H9 (cell line): ENCODE results near the gene AIFM1. TPM values are rescaled to one million over a fixed set of nuclear protein-coding genes. Genes with fewer than 3 reads are reported as not detected.

Experiments
- DNase-seq: peaks from one replicate; pipeline ENCODE4 v3.0.0-alpha.2; 2017
- H2AFZ ChIP-seq: one replicate; pipeline ENCODE4 v1.6.1; 2013; ENCODE audit warnings: mild to moderate bottlenecking, low read length, control low read depth, moderate library complexity
- H2AK5ac ChIP-seq: 2 replicates; pipeline ENCODE4 v1.6.1; 2013; ENCODE audit warnings: low read length, control low read depth, mixed read lengths; ENCODE audit not compliant: insufficient read length
- H2BK120ac ChIP-seq: one replicate; pipeline ENCODE4 v1.6.1; 2013; ENCODE audit warnings: low read depth, mild to moderate bottlenecking, low read length, control low read depth, inconsistent platforms; ENCODE audit not compliant: poor library complexity, severe bottlenecking
- H2BK12ac ChIP-seq: 2 replicates; pipeline ENCODE4 v1.6.1; 2013; ENCODE audit warnings: low read length, control low read depth, mixed read lengths, low read depth; ENCODE audit not compliant: insufficient read length
- H2BK15ac ChIP-seq: 2 replicates; pipeline ENCODE4 v1.6.1; 2013; ENCODE audit warnings: low read depth, low read length, control low read depth
- H2BK20ac ChIP-seq: one replicate; pipeline ENCODE4 v1.6.1; 2013; ENCODE audit warnings: low read depth, mild to moderate bottlenecking, low read length, control low read depth, inconsistent platforms; ENCODE audit not compliant: poor library complexity, severe bottlenecking
- H2BK5ac ChIP-seq: 2 replicates; pipeline ENCODE4 v1.6.1; 2013; ENCODE audit warnings: low read length, control low read depth, mixed read lengths; ENCODE audit not compliant: insufficient read length
- H3K14ac ChIP-seq: 2 replicates; pipeline ENCODE4 v1.6.1; 2013; ENCODE audit warnings: low read length, control low read depth; ENCODE audit not compliant: insufficient read depth
- H3K18ac ChIP-seq: 2 replicates; pipeline ENCODE4 v1.6.1; 2013; ENCODE audit warnings: low read depth, mild to moderate bottlenecking, mixed read lengths, low read length, control low read depth; ENCODE audit not compliant: insufficient read length
- H3K23ac ChIP-seq: 2 replicates; pipeline ENCODE4 v1.6.1; 2013; ENCODE audit warnings: low read length, control low read depth, mixed read lengths, low read depth; ENCODE audit not compliant: insufficient read length
- H3K23me2 ChIP-seq: 2 replicates; pipeline ENCODE4 v1.6.1; 2013; ENCODE audit warnings: low read depth, mild to moderate bottlenecking, mixed read lengths, low read length, control low read depth; ENCODE audit not compliant: insufficient read length, poor library complexity, severe bottlenecking
- H3K27ac ChIP-seq: 2 replicates; pipeline ENCODE4 v1.5.1; 2013; ENCODE audit warnings: low read length, control low read depth, mixed read lengths, low read depth; ENCODE audit not compliant: insufficient read length
- H3K27me3 ChIP-seq: 2 replicates; pipeline ENCODE4 v1.6.1; 2013; ENCODE audit warnings: low read length, control low read depth, inconsistent platforms; ENCODE audit not compliant: insufficient read depth
- H3K4ac ChIP-seq: 2 replicates; pipeline ENCODE4 v1.6.1; 2013; ENCODE audit warnings: low read depth, mild to moderate bottlenecking, control low read depth, inconsistent platforms, low read length, moderate library complexity
- H3K4me1 ChIP-seq: 2 replicates; pipeline ENCODE4 v1.6.1; 2013; ENCODE audit warnings: low read length, control low read depth, inconsistent platforms; ENCODE audit not compliant: insufficient read depth
- H3K4me2 ChIP-seq: 2 replicates; pipeline ENCODE4 v1.6.1; 2013; ENCODE audit warnings: low read length, control low read depth, mixed read lengths; ENCODE audit not compliant: insufficient read length, insufficient read depth
- H3K56ac ChIP-seq: 2 replicates; pipeline ENCODE4 v1.6.1; 2013; ENCODE audit warnings: low read depth, mild to moderate bottlenecking, mixed read lengths, low read length, control low read depth; ENCODE audit not compliant: insufficient read length
- H3K79me1 ChIP-seq: 2 replicates; pipeline ENCODE4 v1.6.1; 2013; ENCODE audit warnings: low read depth, mild to moderate bottlenecking, moderate library complexity, low read length, control low read depth, inconsistent platforms; ENCODE audit not compliant: insufficient read depth, poor library complexity, severe bottlenecking
- H3K79me2 ChIP-seq: 2 replicates; pipeline ENCODE4 v1.6.1; 2013; ENCODE audit warnings: low read length, control low read depth, inconsistent platforms; ENCODE audit not compliant: insufficient read depth
- H3K9ac ChIP-seq: 2 replicates; pipeline ENCODE4 v1.6.1; 2013; ENCODE audit warnings: low read length, control low read depth, mixed read lengths; ENCODE audit not compliant: insufficient read length; ENCODE audit errors: extremely low read depth
- H3K9me3 ChIP-seq: one replicate; pipeline ENCODE4 v1.6.1; 2013; ENCODE audit warnings: low read depth, low read length, inconsistent platforms; ENCODE audit not compliant: control insufficient read depth
- H3T11ph ChIP-seq: one replicate; pipeline ENCODE4 v1.6.1; 2013; ENCODE audit warnings: mild to moderate bottlenecking, low read length, control low read depth, inconsistent platforms
- H4K20me1 ChIP-seq: one replicate; pipeline ENCODE4 v1.6.1; 2013; ENCODE audit not compliant: control insufficient read depth, insufficient read length, insufficient read depth
- H4K5ac ChIP-seq: 2 replicates; pipeline ENCODE4 v1.6.1; 2013; ENCODE audit warnings: low read depth, mild to moderate bottlenecking, mixed read lengths, low read length, control low read depth; ENCODE audit not compliant: insufficient read length
- H4K8ac ChIP-seq: replicated peaks from 2 replicates; pipeline ENCODE4 v1.6.1; 2013; ENCODE audit warnings: low read length, control low read depth, mixed read lengths, low read depth; ENCODE audit not compliant: insufficient read length
- H4K91ac ChIP-seq: 2 replicates; pipeline ENCODE4 v1.6.1; 2013; ENCODE audit warnings: low read depth, mild to moderate bottlenecking, moderate library complexity, mixed read lengths, low read length, control low read depth; ENCODE audit not compliant: insufficient read length
- H3K27ac Mint-ChIP-seq, 3 experiments: 2 replicates in 2 of 3; 3 replicates in 1 of 3; pipeline ENCODE4 v1.8.0; 2020 to 2021; ENCODE audit warnings: mixed read lengths in 3 of 3, mild to moderate bottlenecking in 1 of 3, moderate library complexity in 1 of 3
- H3K27me3 Mint-ChIP-seq: 2 replicates; pipeline ENCODE4 v1.8.0; 2021; ENCODE audit warnings: low read depth, mild to moderate bottlenecking, moderate library complexity, mixed read lengths
- H3K36me3 Mint-ChIP-seq, 3 experiments: 2 replicates in 2 of 3; 3 replicates in 1 of 3; pipeline ENCODE4 v1.8.0; 2020 to 2021; ENCODE audit warnings: low read depth in 3 of 3, mixed read lengths in 3 of 3; ENCODE audit not compliant: insufficient read depth in 1 of 3
- H3K4me1 Mint-ChIP-seq, 2 experiments: 2 replicates each; pipeline ENCODE4 v1.8.0; 2020; ENCODE audit warnings: mixed read lengths in 2 of 2
- H3K4me3 Mint-ChIP-seq, 2 experiments: 2 replicates in 1 of 2; 3 replicates in 1 of 2; pipeline ENCODE4 v1.8.0; 2020 to 2021; ENCODE audit warnings: mild to moderate bottlenecking in 2 of 2, mixed read lengths in 2 of 2, moderate library complexity in 1 of 2
- H3K9me3 Mint-ChIP-seq, 2 experiments: 2 replicates in 1 of 2; 3 replicates in 1 of 2; pipeline ENCODE4 v1.8.0; 2020; ENCODE audit warnings: mild to moderate bottlenecking in 2 of 2, mixed read lengths in 2 of 2, moderate library complexity in 1 of 2
- WGBS: extraction: QIAGEN DNeasy Blood & Tissue Kit; methylation state at CpG from one replicate; pipeline ENCODE4 v1.1.7; 2013; ENCODE audit warnings: missing lambda C conversion rate, low lambda C conversion rate, mixed read lengths; ENCODE audit not compliant: insufficient read length; ENCODE audit errors: extremely low coverage; 5-methylcytosine and 5-hydroxymethylcytosine counted together
- total RNA-seq: library from RNA; stranded (reverse); gene quantifications from 2 replicates; pipeline ENCODE4 v1.2.1, GENCODE V29; 2021
- TF ChIP-seq, protein P1 (sequence below): fragments of 200-600 bp; sonication (generic); conservative IDR thresholded peaks from 3 replicates; pipeline ENCODE4 v1.8.0; 2021; ENCODE audit warnings: antibody characterized with exemption, mild to moderate bottlenecking

AIFM1 gene
- total RNA-seq, 1 experiment from 2014 or later: 43.7 TPM

DNA sequence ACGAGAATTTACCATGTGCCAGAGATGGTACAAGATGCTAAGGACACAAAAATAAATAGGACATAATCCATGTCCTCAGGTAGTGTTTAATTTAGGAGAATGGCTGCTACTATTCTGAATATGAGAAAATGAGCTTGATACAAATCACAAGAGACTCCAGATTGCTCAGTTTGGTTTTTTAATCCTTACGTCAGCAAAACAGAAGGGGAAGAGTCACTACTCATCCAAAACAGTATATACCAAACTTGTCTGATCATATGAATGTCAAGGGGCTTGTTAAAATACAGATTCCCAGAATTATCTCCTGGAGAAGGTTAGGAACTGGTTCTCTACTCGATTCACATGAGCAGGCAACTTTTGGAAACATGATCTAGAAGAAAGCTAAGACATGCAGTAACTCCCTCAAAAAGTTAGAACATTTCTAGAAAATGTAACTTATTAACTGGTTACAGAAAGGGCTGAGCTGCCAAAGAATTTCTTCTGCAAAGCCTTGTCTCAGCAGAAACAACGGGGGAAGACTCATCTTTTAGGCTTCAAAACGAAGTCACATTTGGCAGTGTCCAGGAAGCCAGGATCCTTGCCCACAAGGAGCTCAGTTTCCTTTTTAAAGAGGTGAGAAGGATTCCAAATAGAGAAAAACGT lies 3.4 kb downstream of the AIFM1 start:
- peaks cover 3% of the 10 kb centered on the region for H3K23me2 ChIP-seq
- H3K27ac ChIP-seq: no peak overlapping the region
- peaks cover 0 to 57% of the 10 kb centered on the region in 2 experiments; a peak in 2 of 5 replicates for H3K9me3 Mint-ChIP-seq
- H4K91ac ChIP-seq: no peak overlapping the region
- no peaks in the 10 kb centered on the region for H4K20me1 ChIP-seq
- no CpG with 5 or more reads among the region's 6 CpGs for WGBS
- H2BK5ac ChIP-seq: no peak overlapping the region
- no peaks in the 10 kb centered on the region for H3K79me1 ChIP-seq
- H2BK15ac ChIP-seq: no peak overlapping the region
- H2BK120ac ChIP-seq: no peak overlapping the region
- H3K14ac ChIP-seq: no peak overlapping the region
- H2BK12ac ChIP-seq: no peak overlapping the region
- H2AFZ ChIP-seq: no peak overlapping the region
- H2BK20ac ChIP-seq: no peak overlapping the region
- no peak overlapping the region for H3K23ac ChIP-seq
- no peaks in the 10 kb centered on the region for H3K27me3 Mint-ChIP-seq
- DNase-seq: no peak
- H3K4me1 Mint-ChIP-seq: peaks cover 9% of the 10 kb centered on the region in 2 experiments; a peak in 3 of 4 replicates
- no peak overlapping the region for H4K8ac ChIP-seq
- TF ChIP-seq, protein P1, sequence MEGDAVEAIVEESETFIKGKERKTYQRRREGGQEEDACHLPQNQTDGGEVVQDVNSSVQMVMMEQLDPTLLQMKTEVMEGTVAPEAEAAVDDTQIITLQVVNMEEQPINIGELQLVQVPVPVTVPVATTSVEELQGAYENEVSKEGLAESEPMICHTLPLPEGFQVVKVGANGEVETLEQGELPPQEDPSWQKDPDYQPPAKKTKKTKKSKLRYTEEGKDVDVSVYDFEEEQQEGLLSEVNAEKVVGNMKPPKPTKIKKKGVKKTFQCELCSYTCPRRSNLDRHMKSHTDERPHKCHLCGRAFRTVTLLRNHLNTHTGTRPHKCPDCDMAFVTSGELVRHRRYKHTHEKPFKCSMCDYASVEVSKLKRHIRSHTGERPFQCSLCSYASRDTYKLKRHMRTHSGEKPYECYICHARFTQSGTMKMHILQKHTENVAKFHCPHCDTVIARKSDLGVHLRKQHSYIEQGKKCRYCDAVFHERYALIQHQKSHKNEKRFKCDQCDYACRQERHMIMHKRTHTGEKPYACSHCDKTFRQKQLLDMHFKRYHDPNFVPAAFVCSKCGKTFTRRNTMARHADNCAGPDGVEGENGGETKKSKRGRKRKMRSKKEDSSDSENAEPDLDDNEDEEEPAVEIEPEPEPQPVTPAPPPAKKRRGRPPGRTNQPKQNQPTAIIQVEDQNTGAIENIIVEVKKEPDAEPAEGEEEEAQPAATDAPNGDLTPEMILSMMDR: no peak
- H4K5ac ChIP-seq: no peak overlapping the region
- H3K4me1 ChIP-seq: no peaks in the 10 kb centered on the region
- H3K27ac Mint-ChIP-seq: no peak overlapping the region
- no peak overlapping the region for H3K4me3 Mint-ChIP-seq
- H3K9ac ChIP-seq: no peak overlapping the region
- H3K18ac ChIP-seq: no peak overlapping the region
- H3T11ph ChIP-seq: no peak overlapping the region
- H3K36me3 Mint-ChIP-seq: no peaks in the 10 kb centered on the region; a peak in 2 of 7 replicates
- H3K4ac ChIP-seq: no peak overlapping the region
- no peak overlapping the region for H3K56ac ChIP-seq
- H3K9me3 ChIP-seq: peaks cover 10% of the 10 kb centered on the region
- no peaks in the 10 kb centered on the region for H3K27me3 ChIP-seq
- no peak overlapping the region for H2AK5ac ChIP-seq
- H3K79me2 ChIP-seq: peaks cover 4% of the 10 kb centered on the region; the same call in 1 of the 2 replicates
- H3K4me2 ChIP-seq: no peak overlapping the region
